Inferior parietal cortex (tissue), 1 donor: Measurements from ENCODE around the gene WIZ.

Experiments used
- DNase-seq: peaks from one replicate; pipeline ENCODE4 v3.0.0-alpha.2; 2016; ENCODE audit errors: extremely low spot score

The WIZ gene

DNA sequence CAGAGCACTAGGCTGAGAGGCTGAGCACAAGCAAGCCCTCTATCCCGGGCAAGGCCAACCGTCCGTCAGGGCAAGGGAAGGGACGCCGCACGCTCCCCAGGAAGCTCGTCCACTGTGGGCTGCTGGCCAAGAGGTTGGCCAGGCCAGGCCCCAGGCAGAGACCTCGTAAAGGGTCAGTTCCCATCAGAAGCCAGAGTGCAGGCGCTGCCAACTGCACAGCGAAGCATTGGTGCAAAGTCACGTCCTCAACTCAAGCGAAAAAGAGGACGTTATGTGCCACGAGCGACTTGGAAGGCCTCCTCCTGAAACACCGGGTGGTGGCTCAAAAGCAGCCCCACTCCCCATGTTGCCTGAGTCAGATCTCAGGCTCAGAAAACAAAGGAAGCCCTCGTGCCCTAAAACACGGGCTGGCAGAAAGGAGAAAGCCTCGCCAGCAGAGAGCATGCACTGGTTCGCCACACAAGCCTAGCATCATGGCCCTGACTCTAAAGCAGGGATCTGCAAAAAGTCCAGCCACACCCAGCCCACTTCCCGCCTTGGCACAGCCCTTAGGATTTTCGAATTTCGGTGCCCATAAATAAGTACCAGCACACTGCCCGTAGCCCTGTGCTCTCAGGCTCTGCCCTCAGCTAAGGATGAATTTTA is 74.8 kb downstream of the WIZ start:
- DNase-seq = no peak

DNA sequence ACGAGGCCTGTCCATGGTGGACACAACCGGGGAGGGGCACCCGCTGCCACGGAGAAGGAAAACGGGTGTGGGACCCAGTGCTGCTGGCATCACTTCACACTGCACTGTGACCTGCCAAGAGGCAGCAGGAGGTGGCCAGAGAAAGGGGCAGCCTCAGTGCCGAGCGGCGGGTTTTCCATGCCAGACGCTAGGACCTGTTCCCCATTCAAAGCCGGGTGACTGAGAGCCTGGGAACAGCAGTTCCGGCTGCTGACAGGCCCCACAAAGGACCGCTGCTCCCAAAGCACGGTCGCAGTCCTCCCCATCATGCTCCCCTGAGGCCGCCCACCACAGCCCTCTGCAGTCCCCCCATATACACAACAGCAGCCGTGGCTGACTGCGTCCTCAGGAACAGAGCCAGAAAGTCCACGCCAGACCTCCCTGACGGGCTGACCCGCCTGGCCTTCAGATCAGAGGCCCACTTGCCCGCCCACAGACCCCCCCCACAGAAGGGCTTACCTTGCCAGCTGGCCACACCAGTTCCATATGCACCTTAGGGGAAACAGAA is 75.6 kb downstream of the WIZ start:
- DNase-seq = no peak

DNA sequence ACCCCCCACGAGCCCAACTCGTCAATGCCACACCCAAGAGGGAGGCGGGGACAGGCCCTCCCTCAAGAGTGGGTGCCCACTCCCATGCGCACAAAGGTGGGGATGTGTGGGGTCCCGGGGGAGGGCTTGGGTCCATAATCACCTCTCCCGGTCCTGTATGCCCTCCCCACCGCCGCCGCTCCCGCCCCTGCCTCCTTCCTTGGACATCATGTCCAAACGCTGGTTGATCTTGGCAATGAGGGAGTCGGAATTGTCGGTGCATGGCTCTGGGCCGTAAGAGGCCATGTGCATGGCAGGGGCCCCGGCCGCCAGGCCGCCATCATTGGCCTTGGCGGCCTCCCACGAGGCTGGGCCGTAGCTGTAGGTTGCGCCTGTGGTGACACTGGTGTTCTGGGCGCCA is 76.1 kb downstream of the WIZ start:
- DNase-seq = no peak

DNA sequence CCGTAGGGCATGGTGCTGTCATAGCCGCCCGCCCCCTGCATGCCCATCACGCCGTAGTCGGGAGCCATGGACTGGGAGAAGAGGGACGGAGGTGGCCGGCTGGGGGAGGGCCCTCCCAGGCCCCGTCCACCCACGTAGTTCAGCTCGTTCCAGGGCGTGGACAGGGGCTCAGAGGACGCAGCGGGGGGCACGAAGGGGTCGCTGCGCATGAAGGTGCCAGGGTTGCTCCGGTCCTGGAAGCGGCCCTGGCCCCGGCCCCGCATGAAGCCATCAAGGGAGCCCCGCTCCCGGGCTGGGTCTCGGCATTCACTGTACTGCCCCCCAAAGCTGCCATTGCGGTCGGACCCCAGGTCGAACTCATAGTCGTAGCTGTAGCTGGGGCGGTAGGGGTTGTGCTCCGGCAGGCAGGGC is 76.9 kb downstream of the WIZ start:
- no peak for DNase-seq

DNA sequence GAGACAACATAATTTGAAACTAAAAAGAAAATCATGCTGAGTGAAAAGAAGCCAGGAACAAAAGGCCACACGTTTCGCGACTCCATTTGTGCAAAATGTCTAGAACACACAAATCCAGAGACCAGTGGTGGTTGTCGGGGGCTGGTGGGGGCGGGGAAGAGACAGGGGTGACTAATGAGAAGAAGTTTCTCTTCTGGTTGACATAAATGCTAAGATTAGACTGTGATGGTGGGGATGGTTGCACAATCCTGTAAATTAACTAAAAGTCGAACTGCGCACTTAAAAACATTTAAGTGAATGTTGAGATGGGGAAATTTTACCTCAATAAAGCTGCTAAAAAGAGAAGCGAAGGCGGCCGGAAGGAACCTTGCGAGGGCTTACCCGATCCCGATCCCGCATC is 77.3 kb downstream of the WIZ start:
- DNase-seq = no peak

DNA sequence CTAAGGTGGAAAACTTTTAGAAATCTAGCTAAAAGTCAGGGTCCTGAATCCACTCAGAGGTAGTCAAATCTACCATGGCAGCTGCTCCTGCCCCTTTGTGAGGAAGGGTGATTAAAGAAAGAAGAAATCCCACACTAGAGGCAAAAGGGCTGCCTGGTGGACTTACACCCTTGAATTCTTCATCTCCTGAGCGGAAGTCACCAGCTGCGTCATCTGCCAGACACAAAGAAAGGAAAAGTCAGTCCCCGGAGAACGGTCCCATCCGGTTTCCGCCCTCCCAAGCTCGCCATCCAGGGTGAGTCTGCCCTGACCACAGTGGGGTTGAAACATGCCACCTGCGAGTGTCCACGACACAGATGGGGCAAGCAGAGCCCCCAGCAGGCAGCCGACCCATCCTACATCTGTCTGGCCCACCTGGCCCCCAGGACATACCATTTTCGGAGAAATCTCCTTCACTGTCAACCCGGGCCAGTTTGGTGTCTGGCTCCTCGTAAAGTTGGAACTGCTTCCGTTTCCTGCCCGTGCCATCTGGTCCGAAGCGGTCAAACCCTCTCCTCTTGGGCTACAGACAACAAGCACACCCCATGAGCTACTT is 77.9 kb downstream of the WIZ start:
- no peak for DNase-seq

DNA sequence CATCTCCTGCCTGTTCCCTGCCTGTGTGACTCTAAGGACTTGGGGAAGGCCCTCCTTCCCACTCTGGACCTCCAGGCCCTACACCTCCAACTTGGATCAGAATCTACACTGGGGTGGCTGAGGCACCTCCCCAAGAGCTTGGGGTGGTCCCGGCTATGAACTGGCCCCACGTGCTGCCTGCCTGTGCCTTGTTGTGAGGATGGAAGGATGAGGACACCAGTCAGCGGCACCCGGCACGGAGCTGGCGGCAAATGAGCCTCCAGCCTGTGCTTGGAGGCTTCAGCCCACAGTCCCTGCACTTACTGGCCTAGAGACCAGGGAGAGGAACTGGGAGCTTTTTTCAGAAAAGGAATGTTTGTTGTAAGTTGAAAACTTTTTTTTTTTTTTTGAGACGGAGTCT is 78.6 kb downstream of the WIZ start:
- no peak for DNase-seq
